Measurements from ENCODE around the gene EHD1.

EHD1 gene

GRCh38 chr11:64883575-64883974 is 5.2 kb upstream of the EHD1 start:
- H3K9me2 ChIP-seq (replicated peaks; ENCODE audit: low read depth, low read length), result no peaks in the 10 kb centered on the region
- TF ChIP-seq CTCF (conservative IDR thresholded peaks at IDR 0.05; ENCODE audit: low read length) (no peak), EZH2phosphoT487 (IDR thresholded peaks at IDR 0.05; ENCODE audit: borderline replicate concordance) (no peak)
- H4K20me1 ChIP-seq (ENCODE audit: insufficient read depth, low read length, poor library complexity, severe bottlenecking), result no peaks in the 10 kb centered on the region
- no peak overlapping the region for H3K4me2 ChIP-seq (ENCODE audit: low read depth, low read length, poor library complexity, severe bottlenecking)
- H3K9me3 ChIP-seq (ENCODE audit: insufficient read depth, low read depth, low read length), result no peaks in the 10 kb centered on the region
- 0 out of 2 replicates have a peak, but pooled peaks cover 3% of the 10 kb centered on the region for H3F3A ChIP-seq (ENCODE audit: low read depth)
- H3K4me3 ChIP-seq (ENCODE audit: low read length, poor library complexity, severe bottlenecking), result no peak overlapping the region
- no peaks in the 10 kb centered on the region for H3K36me3 ChIP-seq (ENCODE audit: insufficient read depth, low read length)
- no peaks in the 10 kb centered on the region for H3K27me3 ChIP-seq (ENCODE audit: insufficient read depth, low read length, poor library complexity, severe bottlenecking)
- no peak overlapping the region for H3K9ac ChIP-seq (ENCODE audit: low read depth, low read length, poor library complexity, severe bottlenecking)
- H2AFZ ChIP-seq (ENCODE audit: low read length), result no peak overlapping the region
- H3K79me2 ChIP-seq (ENCODE audit: insufficient read depth, low read length), result peaks cover 7% of the 10 kb centered on the region
- peaks cover 30% of the 10 kb centered on the region for H3K4me1 ChIP-seq (ENCODE audit: insufficient read depth, low read length, poor library complexity, severe bottlenecking)

GRCh38 chr11:64882243-64882642 is 3.8 kb upstream of the EHD1 start:
- Histone ChIP-seq H3K4me3 (ENCODE audit: low read length, poor library complexity, severe bottlenecking) (no peak overlapping the region), H3K36me3 (ENCODE audit: insufficient read depth, low read length) (no peaks in the 10 kb centered on the region), H3K9me2 (replicated peaks; ENCODE audit: low read depth, low read length) (no peaks in the 10 kb centered on the region), H3K4me1 (ENCODE audit: insufficient read depth, low read length, poor library complexity, severe bottlenecking) (peaks cover 21% of the 10 kb centered on the region), H3K27me3 (ENCODE audit: insufficient read depth, low read length, poor library complexity, severe bottlenecking) (no peaks in the 10 kb centered on the region), H4K20me1 (ENCODE audit: insufficient read depth, low read length, poor library complexity, severe bottlenecking) (peaks cover under 1% of the 10 kb centered on the region), H3K4me2 (ENCODE audit: low read depth, low read length, poor library complexity, severe bottlenecking) (no peak overlapping the region), H3K9ac (ENCODE audit: low read depth, low read length, poor library complexity, severe bottlenecking) (no peak overlapping the region), H3K9me3 (ENCODE audit: insufficient read depth, low read depth, low read length) (no peaks in the 10 kb centered on the region), H3F3A (ENCODE audit: low read depth) (0 out of 2 replicates have a peak, but pooled peaks cover 3% of the 10 kb centered on the region), H3K79me2 (ENCODE audit: insufficient read depth, low read length) (peaks cover 18% of the 10 kb centered on the region), H2AFZ (ENCODE audit: low read length) (no peak overlapping the region)
- TF ChIP-seq CTCF (conservative IDR thresholded peaks at IDR 0.05; ENCODE audit: low read length) (no peak), EZH2phosphoT487 (IDR thresholded peaks at IDR 0.05; ENCODE audit: borderline replicate concordance) (no peak)

- peaks cover 29% of the 10 kb centered on the region for H3K4me1 ChIP-seq (ENCODE audit: insufficient read depth, low read length, poor library complexity, severe bottlenecking)
- H2AFZ ChIP-seq (ENCODE audit: low read length), result no peak overlapping the region
- H4K20me1 ChIP-seq (ENCODE audit: insufficient read depth, low read length, poor library complexity, severe bottlenecking), result peaks cover 8% of the 10 kb centered on the region
- H3K9me3 ChIP-seq (ENCODE audit: insufficient read depth, low read depth, low read length), result no peaks in the 10 kb centered on the region
- H3K36me3 ChIP-seq (ENCODE audit: insufficient read depth, low read length), result no peaks in the 10 kb centered on the region
- no peak overlapping the region for H3K9ac ChIP-seq (ENCODE audit: low read depth, low read length, poor library complexity, severe bottlenecking)
- peaks cover 26% of the 10 kb centered on the region for H3K79me2 ChIP-seq (ENCODE audit: insufficient read depth, low read length)
- H3K27me3 ChIP-seq (ENCODE audit: insufficient read depth, low read length, poor library complexity, severe bottlenecking), result no peaks in the 10 kb centered on the region
- no peaks in the 10 kb centered on the region for H3K9me2 ChIP-seq (replicated peaks; ENCODE audit: low read depth, low read length)
- no peak overlapping the region for H3K4me2 ChIP-seq (ENCODE audit: low read depth, low read length, poor library complexity, severe bottlenecking)
- TF ChIP-seq CTCF (conservative IDR thresholded peaks at IDR 0.05; ENCODE audit: low read length) (no peak), EZH2phosphoT487 (IDR thresholded peaks at IDR 0.05; ENCODE audit: borderline replicate concordance) (no peak)
- H3F3A ChIP-seq (ENCODE audit: low read depth), result 0 out of 2 replicates have a peak, but pooled peaks cover 3% of the 10 kb centered on the region
- no peak overlapping the region for H3K4me3 ChIP-seq (ENCODE audit: low read length, poor library complexity, severe bottlenecking)
These were observed 3.1 kb upstream of the EHD1 start for GRCh38 chr11:64881476-64881875.
